ENCODE data around the gene ZNF497. TPM values are rescaled to one million over a fixed set of nuclear protein-coding genes. Genes with fewer than 3 reads are reported as not detected.
A peak's percentile ranks its signal among the peaks of the same experiment; 100 is the strongest.

Gene ZNF497
- total and polyA plus RNA-seq, 2 of the 13 experiments (the other 11 are each of a cell fraction or from before 2014, with no cell fraction given): 1.5 to 1.9 TPM

GRCh38 chr19:58380662-58381459, 18.3 kb upstream of the ZNF497 start, which contains the start of gene ZNF837 (continued):
- TF ChIP-seq AFF4 (CRISPR knock-in tag; IDR thresholded peaks at IDR 0.05) (0 out of 2 replicates have a peak, but pooled peaks have one; percentile 54), AKAP8 (CRISPR knock-in tag; IDR thresholded peaks at IDR 0.05) (no peak), ZNF546 (CRISPR knock-in tag; conservative IDR thresholded peaks at IDR 0.05) (0 out of 2 replicates have a peak, but pooled peaks have one; percentile 45), RBFOX2 (IDR thresholded peaks at IDR 0.05; ENCODE audit: low read depth, low read length) (peak; percentile 100), THAP8 (CRISPR knock-in tag; IDR thresholded peaks at IDR 0.05; ENCODE audit: borderline replicate concordance) (no peak; the same call in 1 of the 2 replicates), ELF1 (CRISPR knock-in tag; IDR thresholded peaks at IDR 0.05) (peak; percentile 92), TAF1 (CRISPR knock-in tag; IDR thresholded peaks at IDR 0.05) (peak; percentile 94), MXD1 (CRISPR knock-in tag; IDR thresholded peaks at IDR 0.05) (peak; percentile 86), ZNF891 (CRISPR knock-in tag; IDR thresholded peaks at IDR 0.05) (peak; percentile 93), XBP1 (CRISPR knock-in tag; IDR thresholded peaks at IDR 0.05) (no peak), SRF (IDR thresholded peaks at IDR 0.05; ENCODE audit: low read depth, low read length) (peak; percentile 71; the same call in 1 of the 2 replicates), ETV5 (CRISPR knock-in tag; IDR thresholded peaks at IDR 0.05; ENCODE audit: borderline replicate concordance) (peak; percentile 89), ZSCAN30 (CRISPR knock-in tag; IDR thresholded peaks at IDR 0.05) (peak; percentile 93; the same call in 1 of the 2 replicates), ZFP36L2 (CRISPR knock-in tag; IDR thresholded peaks at IDR 0.05) (no peak), TAF15 (IDR thresholded peaks at IDR 0.05; ENCODE audit: low read depth, low read length, poor library complexity, severe bottlenecking) (no peak), GMEB1 (CRISPR knock-in tag; IDR thresholded peaks at IDR 0.05; ENCODE audit: borderline replicate concordance) (peak; percentile 96), FOXM1 (CRISPR knock-in tag; IDR thresholded peaks at IDR 0.05) (0 out of 2 replicates have a peak, but pooled peaks have one; percentile 38), ZNF18 (CRISPR knock-in tag; IDR thresholded peaks at IDR 0.05; ENCODE audit: insufficient replicate concordance) (no peak), ZBTB8A (CRISPR knock-in tag; IDR thresholded peaks at IDR 0.05; ENCODE audit: borderline replicate concordance, low read depth) (no peak)
